GM18499 (cell line): ENCODE results near the gene ARHGAP19.

Experiments
- ATAC-seq: cut with Tn5 transposase; IDR thresholded peaks from one replicate; pipeline ENCODE4 v1.9.1; 2021; ENCODE audit warnings: moderate number of reproducible peaks; ENCODE audit not compliant: insufficient read depth, unreplicated experiment

The ARHGAP19 gene

GRCh38 chr10:97199152-97199551 is 93.3 kb downstream of the ARHGAP19 start:
- ATAC-seq, result no peak

- no peak for ATAC-seq
These were observed 95.4 kb downstream of the ARHGAP19 start for GRCh38 chr10:97197030-97197500.

GRCh38 chr10:97196223-97197029 is 96.0 kb downstream of the ARHGAP19 start:
- no peak for ATAC-seq

- ATAC-seq, result no peak
These were observed 96.7 kb downstream of the ARHGAP19 start for GRCh38 chr10:97195706-97196222.

GRCh38 chr10:97192952-97193435 is 99.4 kb downstream of the ARHGAP19 start:
- no peak for ATAC-seq

GRCh38 chr10:97190450-97190849 is 102.0 kb downstream of the ARHGAP19 start:
- no peak for ATAC-seq

- no peak for ATAC-seq
These were observed 104.2 kb downstream of the ARHGAP19 start for GRCh38 chr10:97188261-97188711.

- no peak for ATAC-seq
These were observed 105.5 kb downstream of the ARHGAP19 start for GRCh38 chr10:97186911-97187310.

GRCh38 chr10:97185326-97186058 is 106.9 kb downstream of the ARHGAP19 start, which contains the start of gene SLIT1:
SLIT1 (minus strand) TSS chr10:97185959; CDS start chr10:97185674, 285 bp downstream.
- no peak for ATAC-seq

- no peak for ATAC-seq
These were observed 107.5 kb downstream of the ARHGAP19 start for GRCh38 chr10:97184971-97185325.

- no peak for ATAC-seq
These were observed 109.1 kb downstream of the ARHGAP19 start for GRCh38 chr10:97183314-97183713.

- no peak for ATAC-seq
These were observed 110.0 kb downstream of the ARHGAP19 start for GRCh38 chr10:97182288-97182990.

- no peak for ATAC-seq
These were observed 111.5 kb downstream of the ARHGAP19 start for GRCh38 chr10:97180986-97181385.

- no peak for ATAC-seq
These were observed 112.1 kb downstream of the ARHGAP19 start for GRCh38 chr10:97180363-97180755.

- no peak for ATAC-seq
These were observed 112.6 kb downstream of the ARHGAP19 start for GRCh38 chr10:97179731-97180362.

GRCh38 chr10:97179311-97179710 is 113.1 kb downstream of the ARHGAP19 start:
- ATAC-seq, result no peak

GRCh38 chr10:97178074-97178473 is 114.4 kb downstream of the ARHGAP19 start:
- no peak for ATAC-seq

GRCh38 chr10:97176226-97176625 is 116.2 kb downstream of the ARHGAP19 start:
- ATAC-seq, result no peak

GRCh38 chr10:97175586-97175985 is 116.9 kb downstream of the ARHGAP19 start:
- no peak for ATAC-seq

GRCh38 chr10:97174941-97175340 is 117.5 kb downstream of the ARHGAP19 start:
- no peak for ATAC-seq
